ENCODE measurements around the gene NR1H3. TPM values are rescaled to one million over a fixed set of nuclear protein-coding genes. Genes with fewer than 3 reads are reported as not detected.
A peak's percentile ranks its signal among the peaks of the same experiment; 100 is the strongest.

Gene NR1H3
- total RNA-seq, 1 experiment from 2014 or later: 31.6 TPM

DNA sequence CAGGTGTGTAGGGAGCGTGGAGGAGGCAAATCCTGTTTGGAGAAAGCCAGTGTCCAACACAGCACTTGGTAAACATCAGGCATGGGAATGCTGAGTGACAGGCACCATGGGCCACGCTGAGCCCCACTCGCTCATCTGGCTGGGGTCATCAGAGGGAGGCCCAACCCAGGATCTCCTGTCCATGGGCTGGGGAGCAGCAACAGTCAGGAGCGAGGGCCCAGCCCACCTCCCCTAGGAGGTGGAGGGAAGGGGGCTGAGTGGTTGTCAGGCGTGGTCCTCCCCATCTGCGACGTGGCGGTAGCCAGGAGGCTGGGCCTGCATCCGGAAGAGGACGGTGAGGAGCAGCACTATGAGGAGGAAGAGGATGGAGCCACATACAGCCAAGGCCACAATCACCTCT is 17.9 kb upstream of the NR1H3 start:
- Histone ChIP-seq H4K20me1 (ENCODE audit: low read length) (no peaks in the 10 kb centered on the region), H3K4me3 (ENCODE audit: low read length) (no peak overlapping the region), H3K9me2 (replicated peaks; ENCODE audit: low read length) (no peaks in the 10 kb centered on the region), H3K27me3 (ENCODE audit: low read length) (no peaks in the 10 kb centered on the region), H3K9ac (ENCODE audit: low read length) (no peak overlapping the region), H3K9me3 (ENCODE audit: low read length) (no peaks in the 10 kb centered on the region), H2AFZ (ENCODE audit: low read length) (no peak overlapping the region), H3K4me2 (ENCODE audit: low read length) (no peak overlapping the region), H3K27ac (ENCODE audit: low read length) (no peak overlapping the region), H3K79me2 (ENCODE audit: low read length) (0 out of 2 replicates have a peak, but pooled peaks cover 4% of the 10 kb centered on the region), H3K4me1 (ENCODE audit: insufficient read depth, low read length) (peaks cover 22% of the 10 kb centered on the region), H3K36me3 (ENCODE audit: low read depth, low read length) (peaks cover 8% of the 10 kb centered on the region; the same call in 1 of the 2 replicates), H3F3A (ENCODE audit: low read length, unreplicated experiment) (no peaks in the 10 kb centered on the region)
- TF ChIP-seq EZH2phosphoT487 (IDR thresholded peaks at IDR 0.05; ENCODE audit: borderline replicate concordance, low read length): no peak
- TF ChIP-seq EZH2 (IDR thresholded peaks at IDR 0.05; ENCODE audit: low read length, unreplicated experiment): no peak
- TF ChIP-seq, protein P1, sequence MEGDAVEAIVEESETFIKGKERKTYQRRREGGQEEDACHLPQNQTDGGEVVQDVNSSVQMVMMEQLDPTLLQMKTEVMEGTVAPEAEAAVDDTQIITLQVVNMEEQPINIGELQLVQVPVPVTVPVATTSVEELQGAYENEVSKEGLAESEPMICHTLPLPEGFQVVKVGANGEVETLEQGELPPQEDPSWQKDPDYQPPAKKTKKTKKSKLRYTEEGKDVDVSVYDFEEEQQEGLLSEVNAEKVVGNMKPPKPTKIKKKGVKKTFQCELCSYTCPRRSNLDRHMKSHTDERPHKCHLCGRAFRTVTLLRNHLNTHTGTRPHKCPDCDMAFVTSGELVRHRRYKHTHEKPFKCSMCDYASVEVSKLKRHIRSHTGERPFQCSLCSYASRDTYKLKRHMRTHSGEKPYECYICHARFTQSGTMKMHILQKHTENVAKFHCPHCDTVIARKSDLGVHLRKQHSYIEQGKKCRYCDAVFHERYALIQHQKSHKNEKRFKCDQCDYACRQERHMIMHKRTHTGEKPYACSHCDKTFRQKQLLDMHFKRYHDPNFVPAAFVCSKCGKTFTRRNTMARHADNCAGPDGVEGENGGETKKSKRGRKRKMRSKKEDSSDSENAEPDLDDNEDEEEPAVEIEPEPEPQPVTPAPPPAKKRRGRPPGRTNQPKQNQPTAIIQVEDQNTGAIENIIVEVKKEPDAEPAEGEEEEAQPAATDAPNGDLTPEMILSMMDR (conservative IDR thresholded peaks at IDR 0.05; ENCODE audit: low read depth, low read length): no peak
- DNase-seq (no peak), ATAC-seq (no peak)
- intact Hi-C loops (cut with micrococcal nuclease): no loop called here
- ChIA-PET CTCF (no interaction called here), POLR2A (ENCODE audit: unreplicated experiment) (no interaction called here)
- BruUV-seq (replicated peaks): no TSS peak

DNA sequence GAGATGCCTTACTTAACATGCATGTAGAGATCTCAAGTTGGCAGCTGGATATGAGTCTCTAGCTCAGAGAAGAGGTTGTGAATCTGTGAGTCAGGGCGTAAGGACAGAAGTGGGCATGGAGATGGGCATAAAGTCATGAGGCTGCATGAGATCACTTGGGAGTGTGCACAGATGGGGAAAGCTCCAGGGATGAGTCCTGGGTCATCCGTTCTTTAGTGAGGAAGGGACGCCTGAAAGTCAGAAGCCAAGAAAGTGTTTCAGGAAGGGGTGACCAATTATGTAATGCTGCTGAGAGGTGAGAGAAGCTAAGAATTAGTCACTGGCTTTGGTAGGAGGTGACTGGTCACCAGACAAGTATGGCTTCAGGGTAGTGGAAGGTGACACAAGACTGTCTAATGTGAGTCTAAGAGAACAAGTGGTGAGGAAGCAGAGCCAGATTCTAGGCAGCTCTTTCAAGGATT is 15.9 kb upstream of the NR1H3 start:
- Histone ChIP-seq H3K36me3 (ENCODE audit: low read depth, low read length) (peaks cover 8% of the 10 kb centered on the region; the same call in 1 of the 2 replicates), H3K79me2 (ENCODE audit: low read length) (peaks cover 1% of the 10 kb centered on the region; the same call in 1 of the 2 replicates), H3K27me3 (ENCODE audit: low read length) (no peaks in the 10 kb centered on the region), H2AFZ (ENCODE audit: low read length) (no peak overlapping the region), H3K9me2 (replicated peaks; ENCODE audit: low read length) (no peaks in the 10 kb centered on the region), H3K4me2 (ENCODE audit: low read length) (no peak overlapping the region), H3K27ac (ENCODE audit: low read length) (no peak overlapping the region), H3F3A (ENCODE audit: low read length, unreplicated experiment) (no peaks in the 10 kb centered on the region), H3K4me1 (ENCODE audit: insufficient read depth, low read length) (peaks cover 2% of the 10 kb centered on the region), H4K20me1 (ENCODE audit: low read length) (no peaks in the 10 kb centered on the region), H3K9ac (ENCODE audit: low read length) (no peak overlapping the region), H3K9me3 (ENCODE audit: low read length) (no peaks in the 10 kb centered on the region), H3K4me3 (ENCODE audit: low read length) (no peak overlapping the region)
- POLR2A ChIA-PET (ENCODE audit: unreplicated experiment): no interaction called here
- TF ChIP-seq EZH2 (IDR thresholded peaks at IDR 0.05; ENCODE audit: low read length, unreplicated experiment) (no peak), EZH2phosphoT487 (IDR thresholded peaks at IDR 0.05; ENCODE audit: borderline replicate concordance, low read length) (no peak)
- TF ChIP-seq, protein P1 (conservative IDR thresholded peaks at IDR 0.05; ENCODE audit: low read depth, low read length): no peak
- CTCF ChIA-PET: interaction anchor here (0.6 kb wide), 1 partner anchor 57 kb away, joined by 4 read pairs; no protein-coding TSS in a partner anchor
- intact Hi-C loops (cut with micrococcal nuclease): no loop called here
- no peak for ATAC-seq
- BruUV-seq (replicated peaks): no TSS peak
- peak; percentile 19 for DNase-seq

DNA sequence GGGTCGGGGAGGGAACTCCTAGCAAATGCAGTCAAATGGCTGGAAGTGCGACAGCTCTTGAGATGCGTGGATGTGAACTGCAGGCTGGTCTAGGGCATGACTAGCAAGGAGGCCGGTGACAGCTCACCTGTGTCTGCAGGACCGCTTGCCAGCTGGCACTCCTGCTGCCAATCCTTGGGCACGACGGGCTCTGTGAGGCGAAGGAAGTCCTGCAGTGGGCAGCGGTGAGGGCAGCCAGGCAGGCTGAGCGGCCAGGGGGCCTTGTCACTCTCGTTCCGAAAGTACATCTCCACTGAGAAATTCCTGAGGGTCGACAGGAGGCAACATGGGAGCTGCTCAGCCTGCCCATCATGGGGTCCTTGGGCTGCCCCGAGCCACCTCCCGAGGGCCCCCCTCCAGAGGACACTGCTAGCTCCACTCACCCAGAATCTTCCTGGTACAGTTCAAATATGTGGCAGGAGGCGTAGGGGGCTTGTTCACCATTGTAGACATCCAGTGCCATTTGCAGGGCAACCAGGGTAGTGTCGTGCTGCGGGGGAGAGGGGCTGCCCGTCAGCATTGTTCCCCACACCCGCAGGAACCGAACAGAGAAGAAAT is 15.1 kb upstream of the NR1H3 start:
- H3K9ac ChIP-seq (ENCODE audit: low read length): no peak overlapping the region
- peaks cover 7% of the 10 kb centered on the region; the same call in 1 of the 2 replicates for H3K36me3 ChIP-seq (ENCODE audit: low read depth, low read length)

More for the DNA sequence above, 15.1 kb upstream of the NR1H3 start:
- peaks cover 10% of the 10 kb centered on the region for H3K79me2 ChIP-seq (ENCODE audit: low read length)
- H3K9me2 ChIP-seq (replicated peaks; ENCODE audit: low read length): no peaks in the 10 kb centered on the region
- no peak overlapping the region for H3K4me2 ChIP-seq (ENCODE audit: low read length)
- no peak for DNase-seq
- intact Hi-C loops (cut with micrococcal nuclease): no loop called here
- ATAC-seq: no peak
- H3K27ac ChIP-seq (ENCODE audit: low read length): no peak overlapping the region
- no peak overlapping the region for H2AFZ ChIP-seq (ENCODE audit: low read length)
- H3F3A ChIP-seq (ENCODE audit: low read length, unreplicated experiment): no peaks in the 10 kb centered on the region
- peaks cover 3% of the 10 kb centered on the region; the same call in 1 of the 2 replicates for H3K4me1 ChIP-seq (ENCODE audit: insufficient read depth, low read length)
- no peak overlapping the region for H3K4me3 ChIP-seq (ENCODE audit: low read length)
- no peaks in the 10 kb centered on the region for H4K20me1 ChIP-seq (ENCODE audit: low read length)
- ChIA-PET POLR2A (ENCODE audit: unreplicated experiment) (no interaction called here), CTCF (no interaction called here)
- no peaks in the 10 kb centered on the region for H3K27me3 ChIP-seq (ENCODE audit: low read length)
- BruUV-seq (replicated peaks): no TSS peak
- H3K9me3 ChIP-seq (ENCODE audit: low read length): no peaks in the 10 kb centered on the region
- TF ChIP-seq, protein P1 (conservative IDR thresholded peaks at IDR 0.05; ENCODE audit: low read depth, low read length): no peak
- no peak for TF ChIP-seq EZH2 (IDR thresholded peaks at IDR 0.05; ENCODE audit: low read length, unreplicated experiment)
- no peak for TF ChIP-seq EZH2phosphoT487 (IDR thresholded peaks at IDR 0.05; ENCODE audit: borderline replicate concordance, low read length)
